Activated T-cell treated with anti-CD3 and anti-CD28 coated beads, Interleukin-2, amount 50 U/mL, for 72 hours (primary cell): ENCODE results near the gene STEAP1. TPM values are rescaled to one million over a fixed set of nuclear protein-coding genes. Genes with fewer than 3 reads are reported as not detected.
"Not testable (repeated sequence)": the region's sequence is repeated elsewhere in the genome, so short reads cannot be mapped to it uniquely, and the experiment has no call there.

Experiments
- ATAC-seq, 2 donors: fragments of 150-1000 bp; cut with Tn5 transposase; replicated peaks in 1 of 2; 2 replicates each; pipeline ENCODE4 v1.10.0; 2021; ENCODE audit warnings: moderate library complexity in 2 of 2, mild to moderate bottlenecking in 1 of 2
- DNase-seq, 2 donors: peaks; one replicate each; pipeline ENCODE4 v3.0.0; 2021 to 2022; ENCODE audit warnings: mixed read lengths in 1 of 2
- H3K27ac Mint-ChIP-seq: one replicate; pipeline ENCODE4 v1.8.0; 2022; ENCODE audit warnings: mild to moderate bottlenecking, moderate library complexity, mixed read lengths
- H3K27me3 Mint-ChIP-seq: one replicate; pipeline ENCODE4 v1.8.0; 2022; ENCODE audit warnings: low read depth, mixed read lengths
- H3K36me3 Mint-ChIP-seq, 2 donors: one replicate each; pipeline ENCODE4 v1.8.0; 2022; ENCODE audit warnings: mixed read lengths in 2 of 2, mild to moderate bottlenecking in 1 of 2; ENCODE audit not compliant: insufficient read depth in 2 of 2
- H3K4me1 Mint-ChIP-seq: one replicate; pipeline ENCODE4 v1.8.0; 2022; ENCODE audit warnings: low read depth, mixed read lengths
- H3K4me3 Mint-ChIP-seq, 2 donors: one replicate each; pipeline ENCODE4 v1.8.0; 2022; ENCODE audit warnings: mild to moderate bottlenecking in 2 of 2, mixed read lengths in 2 of 2, moderate library complexity in 2 of 2
- H3K9me3 Mint-ChIP-seq, 2 donors: one replicate each; pipeline ENCODE4 v1.8.0; 2022; ENCODE audit warnings: mixed read lengths in 2 of 2
- total RNA-seq, 2 donors: library from RNA; stranded (reverse); gene quantifications; one replicate each; pipeline ENCODE4 v1.2.3, GENCODE V29; 2022

The STEAP1 gene
- 1 to 10 TPM; 2.0 to 2.1 TPM for total RNA-seq

GRCh38 chr7:90153943-90154771, at the start of gene STEAP1:
Gene STEAP1 (plus strand): TSS chr7:90154469. CDS start chr7:90159789, 5,320 bp downstream.
- Mint-ChIP-seq H3K27me3 (peaks cover 37% of the 10 kb centered on the region), H3K4me3 (peak within 1 kb of the TSS; percentile 76 to 80)
- ATAC-seq: peak; percentile 99
- peak; percentile 89 to 92 for DNase-seq
- not testable (repeated sequence) for H3K27ac Mint-ChIP-seq, H3K4me1 Mint-ChIP-seq, H3K9me3 Mint-ChIP-seq, H3K36me3 Mint-ChIP-seq

GRCh38 chr7:90114972-90115371, 39.3 kb upstream of the STEAP1 start:
- not testable (repeated sequence) for H3K9me3 Mint-ChIP-seq, H3K36me3 Mint-ChIP-seq, ATAC-seq, H3K4me3 Mint-ChIP-seq, H3K4me1 Mint-ChIP-seq, H3K27ac Mint-ChIP-seq, DNase-seq
- peaks cover 23% of the 10 kb centered on the region for H3K27me3 Mint-ChIP-seq

DNA sequence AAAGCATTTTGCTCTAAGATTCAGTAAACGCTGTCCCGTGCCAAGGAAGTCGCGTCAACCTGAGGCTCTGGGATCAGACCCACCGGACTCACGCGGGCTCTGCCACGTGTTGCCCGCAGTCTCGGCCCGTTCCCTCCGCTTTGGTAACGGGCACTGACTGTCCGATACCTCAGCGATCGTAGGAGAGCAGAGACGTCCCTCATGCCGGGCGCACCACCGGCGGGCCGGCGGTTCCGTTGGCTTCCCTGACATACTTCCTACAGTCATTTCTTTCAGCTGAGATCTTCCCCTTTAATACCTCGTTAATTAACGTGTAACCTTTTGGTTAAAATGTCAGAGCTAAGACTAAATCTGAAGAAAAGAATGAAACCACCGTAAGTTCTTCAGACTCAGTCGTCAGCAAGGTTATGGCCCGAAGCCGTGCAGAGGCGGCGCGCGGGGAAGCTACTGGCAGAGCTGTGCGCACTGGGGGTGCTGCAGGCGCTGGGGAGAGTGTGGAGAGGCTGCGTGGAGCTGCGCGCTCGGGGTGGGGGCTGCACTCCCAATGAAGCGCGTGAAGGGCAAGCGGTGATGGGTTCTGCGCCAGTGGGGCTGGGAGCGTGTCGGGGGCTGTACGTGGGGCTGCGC, 35.6 kb upstream of the STEAP1 start:
- DNase-seq (peak; percentile 4 to 5), ATAC-seq (peak in 1 of 2 donors; percentile 37)
- not testable (repeated sequence) for H3K36me3 Mint-ChIP-seq, H3K27ac Mint-ChIP-seq, H3K9me3 Mint-ChIP-seq, H3K4me1 Mint-ChIP-seq
- H3K27me3 Mint-ChIP-seq: peaks cover 29% of the 10 kb centered on the region
- peak overlapping the region; percentile 84 to 85 for H3K4me3 Mint-ChIP-seq

DNA sequence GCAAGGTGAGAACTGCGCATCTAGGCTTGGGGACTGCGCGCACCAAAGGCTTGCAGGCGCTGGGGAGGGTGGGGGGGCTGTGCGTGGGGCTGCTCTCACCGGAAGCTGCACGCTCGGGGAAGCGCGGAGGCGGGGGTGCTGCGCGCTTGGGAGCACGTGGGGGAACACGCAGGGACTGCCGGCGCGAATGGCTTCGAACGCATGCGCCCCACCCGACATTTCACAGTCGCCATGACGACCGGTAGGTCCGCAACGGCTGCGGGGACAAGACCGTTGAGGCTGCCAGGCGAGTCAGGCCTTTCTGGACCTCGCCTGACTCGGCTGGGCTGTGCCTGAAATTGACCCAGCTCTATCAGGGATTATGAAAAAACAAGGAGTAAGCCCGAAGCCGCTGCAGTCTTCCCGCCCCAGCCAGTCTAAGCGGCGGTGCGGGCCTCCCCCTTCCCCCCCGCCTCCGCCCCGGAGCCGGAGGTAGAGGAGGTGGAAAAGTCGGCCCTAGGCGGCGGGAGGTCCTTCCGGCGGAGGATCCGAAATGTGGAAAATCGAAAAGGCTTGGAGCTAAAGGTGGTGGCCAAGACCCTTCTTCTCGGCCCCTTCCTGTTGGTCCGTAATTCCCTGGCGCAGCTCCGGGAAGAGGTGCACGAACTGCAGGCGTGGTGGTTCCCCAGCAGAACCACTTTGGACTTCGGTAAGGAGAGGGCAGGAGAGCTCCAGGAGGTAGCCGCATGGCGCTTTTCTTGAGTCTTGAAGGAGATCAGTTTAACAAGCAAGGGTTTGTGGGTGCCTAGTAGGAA, 34.9 kb upstream of the STEAP1 start:
- DNase-seq (peak; percentile 10 to 14), ATAC-seq (peak; percentile 25 to 53)
- peak overlapping the region; percentile 84 to 85 for H3K4me3 Mint-ChIP-seq
- peaks cover 7% of the 10 kb centered on the region for H3K4me1 Mint-ChIP-seq
- H3K36me3 Mint-ChIP-seq: no peaks in the 10 kb centered on the region
- H3K9me3 Mint-ChIP-seq: no peaks in the 10 kb centered on the region
- no peak overlapping the region for H3K27ac Mint-ChIP-seq
- peaks cover 29% of the 10 kb centered on the region for H3K27me3 Mint-ChIP-seq

DNA sequence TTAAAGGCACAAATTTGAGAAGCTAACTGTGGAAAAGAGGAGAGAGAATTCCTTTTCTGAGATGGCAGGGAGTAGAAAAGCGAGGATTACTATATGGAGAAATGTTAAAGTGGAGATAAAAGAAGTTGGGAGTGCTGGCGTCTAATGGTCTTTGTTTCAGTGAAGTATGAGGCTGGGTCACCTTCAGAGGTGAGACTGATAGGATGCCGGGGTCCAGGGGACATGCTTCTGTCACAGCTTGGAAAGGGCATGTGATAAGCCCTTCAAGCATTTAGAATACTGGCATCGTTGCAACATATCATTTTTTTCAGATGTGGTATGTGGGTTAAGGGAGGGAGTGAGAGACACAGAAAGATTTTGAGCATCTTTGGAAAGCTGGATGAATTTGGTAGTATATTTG, 34.1 kb upstream of the STEAP1 start:
- not testable (repeated sequence) for ATAC-seq, H3K4me1 Mint-ChIP-seq, H3K36me3 Mint-ChIP-seq, H3K9me3 Mint-ChIP-seq, DNase-seq
- Mint-ChIP-seq H3K27me3 (peaks cover 29% of the 10 kb centered on the region), H3K4me3 (peak overlapping the region; percentile 23 to 85), H3K27ac (peak overlapping the region; percentile 13)

DNA sequence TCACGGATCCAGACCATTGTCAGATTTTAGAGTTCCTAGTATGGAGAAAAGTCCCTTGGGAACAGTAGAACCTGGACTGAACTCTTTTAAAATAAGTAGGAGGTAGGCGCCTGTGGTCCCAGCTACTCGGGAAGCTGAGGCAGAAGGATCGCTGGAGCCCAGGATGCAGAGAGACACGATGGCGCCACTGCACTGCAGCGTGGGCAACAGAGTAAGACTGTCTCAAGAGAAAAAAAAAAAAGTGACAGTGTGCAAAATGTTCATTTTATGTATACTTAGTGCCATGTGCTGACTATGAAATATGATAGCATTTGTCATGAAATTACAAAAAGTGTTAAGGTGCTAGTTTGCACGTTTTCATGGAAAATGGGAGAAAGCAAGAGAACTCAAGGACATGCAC, 22.5 kb upstream of the STEAP1 start:
- not testable (repeated sequence) for H3K4me1 Mint-ChIP-seq, H3K4me3 Mint-ChIP-seq, DNase-seq, H3K36me3 Mint-ChIP-seq, H3K27ac Mint-ChIP-seq, ATAC-seq, H3K9me3 Mint-ChIP-seq
- H3K27me3 Mint-ChIP-seq: peaks cover 18% of the 10 kb centered on the region

DNA sequence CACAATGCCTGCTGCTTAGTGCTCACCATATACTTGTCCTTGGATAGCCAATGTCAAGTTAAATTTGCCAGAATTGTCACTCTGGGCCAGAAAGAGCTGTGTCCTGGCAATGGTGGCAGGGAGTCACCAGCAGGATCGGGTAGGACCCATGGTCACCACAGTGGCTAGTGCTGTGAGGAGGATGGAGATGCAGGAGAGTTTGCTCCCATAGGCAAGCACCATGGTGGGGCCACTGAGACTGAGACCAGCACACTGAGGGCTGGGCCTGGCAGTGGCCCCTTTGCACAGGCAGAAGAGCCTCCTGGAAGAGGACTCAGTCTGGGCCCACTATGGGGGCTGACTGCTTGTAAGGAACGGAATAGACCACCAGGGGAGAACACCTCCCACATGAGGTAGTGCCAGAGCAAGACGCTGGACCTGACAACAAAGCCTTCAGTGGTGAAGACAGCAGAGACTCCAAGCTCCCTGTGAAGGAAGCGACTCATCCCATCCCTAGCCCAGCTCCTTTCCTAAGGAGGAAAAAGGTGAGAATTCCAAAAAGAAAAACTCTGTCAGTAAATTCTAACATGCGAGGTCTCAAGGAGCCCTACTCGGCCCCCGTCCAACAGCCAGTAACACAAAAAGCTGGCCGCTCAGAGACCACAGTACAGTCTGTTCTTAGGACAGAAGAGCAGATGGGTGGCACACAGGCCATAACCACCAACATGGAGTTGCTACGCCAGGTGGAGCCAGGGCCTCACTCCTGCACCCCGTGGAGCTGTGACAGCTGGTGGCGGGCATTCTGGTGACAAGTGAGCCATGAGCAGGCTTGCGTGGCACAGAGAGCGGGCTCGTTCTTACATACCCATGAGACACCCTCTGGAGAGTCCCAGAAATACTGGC, 6.9 kb upstream of the STEAP1 start:
- not testable (repeated sequence) for H3K4me1 Mint-ChIP-seq, H3K9me3 Mint-ChIP-seq, H3K36me3 Mint-ChIP-seq, DNase-seq, H3K4me3 Mint-ChIP-seq, H3K27ac Mint-ChIP-seq, ATAC-seq
- peaks cover 13% of the 10 kb centered on the region for H3K27me3 Mint-ChIP-seq

- not testable (repeated sequence) for H3K4me1 Mint-ChIP-seq, ATAC-seq, H3K4me3 Mint-ChIP-seq, H3K27ac Mint-ChIP-seq, H3K9me3 Mint-ChIP-seq, H3K36me3 Mint-ChIP-seq
- peak; percentile 26 to 35 for DNase-seq
- peaks cover 13% of the 10 kb centered on the region for H3K27me3 Mint-ChIP-seq
Observed at GRCh38 chr7:90149428-90149827, 4.8 kb upstream of the STEAP1 start.

DNA sequence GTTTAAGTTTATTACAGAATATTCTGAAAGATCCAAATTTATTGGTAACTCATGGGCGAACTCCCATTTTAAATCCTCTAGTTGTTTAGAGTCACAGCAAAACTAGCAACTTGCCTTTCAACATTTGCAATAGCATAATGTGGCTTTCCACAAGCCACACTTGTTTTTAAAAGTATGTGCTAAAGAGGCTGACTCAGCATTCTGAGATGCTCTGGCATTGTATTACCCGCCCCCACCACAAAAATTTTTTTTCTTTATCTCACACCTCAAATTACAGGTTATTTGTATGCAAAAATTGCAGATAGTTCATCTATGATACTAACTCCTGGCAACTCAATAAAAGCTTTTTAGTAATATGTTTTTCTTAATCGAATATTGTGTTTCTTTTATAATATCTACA, 2.4 kb upstream of the STEAP1 start:
- DNase-seq, H3K27ac Mint-ChIP-seq, H3K36me3 Mint-ChIP-seq, ATAC-seq, H3K9me3 Mint-ChIP-seq, H3K4me1 Mint-ChIP-seq, H3K4me3 Mint-ChIP-seq: not testable (repeated sequence)
- peaks cover 30% of the 10 kb centered on the region for H3K27me3 Mint-ChIP-seq

- not testable (repeated sequence) for H3K27ac Mint-ChIP-seq, H3K4me1 Mint-ChIP-seq, H3K36me3 Mint-ChIP-seq, H3K9me3 Mint-ChIP-seq
- Mint-ChIP-seq H3K27me3 (peaks cover 37% of the 10 kb centered on the region), H3K4me3 (peak overlapping the region in 1 of 2 donors; percentile 51)
- ATAC-seq (peak in 1 of 2 donors; percentile 23), DNase-seq (peak in 1 of 2 donors; percentile 31)
Observed at GRCh38 chr7:90152642-90153253, 1.5 kb upstream of the STEAP1 start.

DNA sequence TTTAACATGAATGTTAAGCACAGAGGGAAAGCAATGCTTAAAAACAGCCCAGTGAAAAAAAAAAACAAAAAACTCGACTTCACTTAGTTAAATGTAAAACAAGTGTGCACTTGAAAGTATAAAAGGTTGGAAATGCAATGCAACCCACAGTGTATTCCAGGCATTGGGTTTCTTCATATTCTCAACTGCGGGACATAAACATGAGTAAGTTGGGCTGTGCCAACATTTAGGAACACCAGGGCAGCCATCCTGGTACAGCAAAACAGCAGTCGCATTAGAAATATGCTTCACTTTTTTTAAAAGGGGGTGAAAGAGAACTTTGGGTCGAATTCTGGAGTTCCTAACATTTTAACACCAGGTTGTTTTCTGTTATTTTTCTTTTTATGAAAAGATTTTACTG, 937 bp downstream of the STEAP1 start:
- peaks cover 8% of the 10 kb centered on the region for H3K4me1 Mint-ChIP-seq
- no peak for ATAC-seq
- peak overlapping the region; percentile 76 to 80 for H3K4me3 Mint-ChIP-seq

GRCh38 chr7:90157331-90157730, 3.1 kb downstream of the STEAP1 start:
- H3K36me3 Mint-ChIP-seq, H3K4me1 Mint-ChIP-seq, DNase-seq, ATAC-seq, H3K27ac Mint-ChIP-seq, H3K4me3 Mint-ChIP-seq, H3K9me3 Mint-ChIP-seq: not testable (repeated sequence)
- H3K27me3 Mint-ChIP-seq: peaks cover 39% of the 10 kb centered on the region

More for the DNA sequence above, 937 bp downstream of the STEAP1 start:
- no peak for DNase-seq
- Mint-ChIP-seq H3K9me3 (no peaks in the 10 kb centered on the region), H3K27ac (no peak overlapping the region), H3K27me3 (peaks cover 37% of the 10 kb centered on the region), H3K36me3 (no peaks in the 10 kb centered on the region)
